Activated naive CD8-positive, alpha-beta T cell treated with anti-CD3 and anti-CD28 coated beads, Interleukin-2, amount 10 ng/mL, durations not matched to agents 7 days and 5 days (primary cell): ENCODE measurements around the gene OR2T3. TPM values are rescaled to one million over a fixed set of nuclear protein-coding genes. Genes with fewer than 3 reads are reported as not detected.
"Not testable (repeated sequence)": the region's sequence is repeated elsewhere in the genome, so short reads cannot be mapped to it uniquely, and the experiment has no call there.

Experiments
- ATAC-seq: fragments of 150-1000 bp; cut with Tn5 transposase; one replicate; pipeline ENCODE4 v1.10.0; 2021; ENCODE audit warnings: low read depth, moderate library complexity
- POLR2A ChIA-PET: fragments of 350-600 bp; sonication (Branson Sonifier 250); formaldehyde crosslinking; loops from one replicate; lab custom pipeline; 2021; ENCODE audit warnings: antibody characterized with exemption; lab: Charles Lee
- DNase-seq: peaks from one replicate; pipeline ENCODE4 v3.0.0; 2021
- H3K27ac Mint-ChIP-seq: one replicate; pipeline ENCODE4 v1.8.0; 2022; ENCODE audit warnings: mild to moderate bottlenecking, mixed read lengths
- H3K27me3 Mint-ChIP-seq: one replicate; pipeline ENCODE4 v1.8.0; 2022; ENCODE audit warnings: mild to moderate bottlenecking, moderate library complexity, mixed read lengths
- H3K36me3 Mint-ChIP-seq: one replicate; pipeline ENCODE4 v1.8.0; 2021; ENCODE audit warnings: mild to moderate bottlenecking, mixed read lengths
- H3K4me1 Mint-ChIP-seq: one replicate; pipeline ENCODE4 v1.8.0; 2021; ENCODE audit warnings: mixed read lengths
- H3K4me3 Mint-ChIP-seq: one replicate; pipeline ENCODE4 v1.8.0; 2022; ENCODE audit warnings: mild to moderate bottlenecking, moderate library complexity, mixed read lengths
- H3K9me3 Mint-ChIP-seq: one replicate; pipeline ENCODE4 v1.8.0; 2021; ENCODE audit warnings: mixed read lengths
- total RNA-seq, 2 experiments: library from RNA; stranded (reverse); gene quantifications; one replicate each; pipeline ENCODE4 v1.2.3, GENCODE V29; 2021

OR2T3 gene, protein sequence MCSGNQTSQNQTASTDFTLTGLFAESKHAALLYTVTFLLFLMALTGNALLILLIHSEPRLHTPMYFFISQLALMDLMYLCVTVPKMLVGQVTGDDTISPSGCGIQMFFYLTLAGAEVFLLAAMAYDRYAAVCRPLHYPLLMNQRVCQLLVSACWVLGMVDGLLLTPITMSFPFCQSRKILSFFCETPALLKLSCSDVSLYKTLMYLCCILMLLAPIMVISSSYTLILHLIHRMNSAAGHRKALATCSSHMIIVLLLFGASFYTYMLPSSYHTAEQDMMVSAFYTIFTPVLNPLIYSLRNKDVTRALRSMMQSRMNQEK
- not detected for total RNA-seq

DNA sequence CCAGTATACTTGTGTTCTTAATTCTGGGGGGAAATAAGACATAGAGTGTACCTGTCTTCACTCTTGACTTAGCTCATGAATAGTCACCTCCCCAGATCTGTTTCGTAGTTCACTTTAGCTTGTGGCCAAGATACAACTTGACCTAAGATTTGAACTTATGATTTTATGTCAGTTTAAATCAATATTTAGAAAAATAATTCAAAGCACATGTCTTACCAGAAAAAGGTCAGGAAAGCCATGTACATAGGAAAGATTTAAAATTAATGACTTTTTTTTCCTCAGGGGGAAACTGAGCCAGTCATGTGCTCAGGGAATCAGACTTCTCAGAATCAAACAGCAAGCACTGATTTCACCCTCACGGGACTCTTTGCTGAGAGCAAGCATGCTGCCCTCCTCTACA is at the start of gene OR2T3:
Gene OR2T3 (plus strand): TSS at position 301 of the 400 bp plus-strand sequence. CDS start 0 bp downstream, at position 301.
- H3K27ac Mint-ChIP-seq, H3K27me3 Mint-ChIP-seq, ATAC-seq, H3K4me1 Mint-ChIP-seq, H3K9me3 Mint-ChIP-seq, DNase-seq, POLR2A ChIA-PET, H3K4me3 Mint-ChIP-seq, H3K36me3 Mint-ChIP-seq: not testable (repeated sequence)

DNA sequence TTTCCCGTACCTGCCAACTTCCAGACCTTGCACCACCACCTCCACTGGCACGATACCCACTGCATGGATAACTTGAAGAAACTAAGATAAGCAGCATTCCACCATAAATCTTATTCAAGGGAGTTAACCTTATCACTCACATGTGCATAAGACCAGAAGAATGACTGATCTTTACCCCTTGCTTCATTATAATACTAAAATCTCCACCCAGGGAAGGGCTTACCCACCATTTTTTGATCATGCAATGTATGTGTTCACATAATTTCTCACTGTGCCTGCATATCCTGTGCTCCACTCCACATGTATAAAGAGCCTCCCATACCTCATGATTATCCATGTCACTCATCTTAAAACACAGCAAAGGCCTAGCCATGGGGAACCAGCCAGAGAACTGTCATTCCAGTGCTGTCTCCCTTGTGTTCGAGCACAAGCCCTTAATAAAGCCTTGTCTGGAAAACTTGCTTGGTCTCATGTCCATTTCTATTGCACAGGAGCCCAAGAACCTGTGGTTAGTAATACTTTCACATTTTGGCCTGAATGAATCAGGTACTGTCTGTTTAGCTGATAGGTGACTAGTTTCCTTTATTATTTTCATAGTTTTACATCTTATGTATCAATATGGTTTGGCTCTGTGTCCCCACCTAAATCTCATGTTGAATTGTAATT is 45.5 kb upstream of the OR2T3 start:
- DNase-seq, H3K36me3 Mint-ChIP-seq, H3K27me3 Mint-ChIP-seq, H3K4me3 Mint-ChIP-seq, ATAC-seq, H3K9me3 Mint-ChIP-seq, H3K4me1 Mint-ChIP-seq, POLR2A ChIA-PET, H3K27ac Mint-ChIP-seq: not testable (repeated sequence)

DNA sequence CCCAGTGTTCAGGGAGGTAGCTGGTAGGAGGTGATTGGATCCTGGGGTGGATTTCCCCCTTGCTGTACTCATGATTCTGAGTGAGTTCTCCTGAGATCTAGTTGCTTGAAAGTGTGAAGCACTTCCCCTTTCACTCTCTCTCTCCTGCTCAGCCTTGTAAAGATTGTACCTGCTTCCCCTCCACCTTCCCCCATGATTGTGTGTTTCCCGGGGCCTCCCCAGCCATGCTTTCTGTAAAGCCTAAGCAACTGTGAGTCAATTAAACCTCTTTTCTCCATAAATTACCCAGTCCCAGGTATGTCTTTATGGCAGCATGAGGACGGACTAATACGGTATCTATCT is 45.0 kb upstream of the OR2T3 start:
- H3K36me3 Mint-ChIP-seq, POLR2A ChIA-PET, H3K9me3 Mint-ChIP-seq, H3K4me3 Mint-ChIP-seq, H3K4me1 Mint-ChIP-seq, ATAC-seq, DNase-seq, H3K27ac Mint-ChIP-seq, H3K27me3 Mint-ChIP-seq: not testable (repeated sequence)

DNA sequence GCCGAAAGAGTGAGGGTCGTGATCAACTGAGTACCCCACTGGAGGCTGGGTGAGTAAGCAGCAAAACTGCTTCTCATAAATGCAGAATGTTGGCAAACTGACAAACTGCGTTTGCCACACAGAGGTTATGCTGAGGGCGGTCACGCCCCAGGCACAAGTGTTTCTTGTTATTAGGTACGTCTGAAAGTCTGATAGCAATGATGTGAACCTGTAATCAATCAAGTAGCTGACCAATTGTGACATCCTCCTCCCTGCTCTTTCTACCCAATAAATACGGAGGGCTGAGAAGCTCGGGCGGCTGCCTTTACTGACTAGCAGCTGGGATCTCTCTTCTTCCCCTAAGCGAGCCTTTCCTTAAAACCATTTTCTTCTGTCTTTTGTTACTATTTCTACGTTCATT is 41.5 kb upstream of the OR2T3 start:
- H3K27ac Mint-ChIP-seq, ATAC-seq, POLR2A ChIA-PET, DNase-seq, H3K9me3 Mint-ChIP-seq, H3K36me3 Mint-ChIP-seq, H3K27me3 Mint-ChIP-seq, H3K4me1 Mint-ChIP-seq, H3K4me3 Mint-ChIP-seq: not testable (repeated sequence)

DNA sequence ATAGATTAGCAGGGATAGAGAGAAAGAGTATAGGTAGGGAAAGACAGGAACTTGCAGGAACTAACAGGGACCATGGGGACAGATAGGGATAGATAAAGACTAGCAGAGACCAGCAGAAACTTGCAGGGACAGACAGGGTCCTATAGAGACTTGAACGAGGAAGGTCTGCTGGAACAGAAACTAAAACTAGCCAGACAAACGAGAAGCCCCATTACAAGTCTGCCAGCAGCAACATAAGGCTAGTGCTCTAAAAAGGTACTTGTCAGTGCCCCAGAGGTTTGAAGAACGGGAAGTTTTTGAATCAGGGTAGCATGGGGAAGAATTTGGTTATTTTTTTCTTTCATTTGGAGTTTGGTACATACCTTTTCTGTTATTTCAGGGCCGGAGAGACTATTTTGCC is 41.0 kb upstream of the OR2T3 start:
- H3K27me3 Mint-ChIP-seq, POLR2A ChIA-PET, H3K27ac Mint-ChIP-seq, DNase-seq, H3K4me1 Mint-ChIP-seq, ATAC-seq, H3K9me3 Mint-ChIP-seq, H3K4me3 Mint-ChIP-seq, H3K36me3 Mint-ChIP-seq: not testable (repeated sequence)

DNA sequence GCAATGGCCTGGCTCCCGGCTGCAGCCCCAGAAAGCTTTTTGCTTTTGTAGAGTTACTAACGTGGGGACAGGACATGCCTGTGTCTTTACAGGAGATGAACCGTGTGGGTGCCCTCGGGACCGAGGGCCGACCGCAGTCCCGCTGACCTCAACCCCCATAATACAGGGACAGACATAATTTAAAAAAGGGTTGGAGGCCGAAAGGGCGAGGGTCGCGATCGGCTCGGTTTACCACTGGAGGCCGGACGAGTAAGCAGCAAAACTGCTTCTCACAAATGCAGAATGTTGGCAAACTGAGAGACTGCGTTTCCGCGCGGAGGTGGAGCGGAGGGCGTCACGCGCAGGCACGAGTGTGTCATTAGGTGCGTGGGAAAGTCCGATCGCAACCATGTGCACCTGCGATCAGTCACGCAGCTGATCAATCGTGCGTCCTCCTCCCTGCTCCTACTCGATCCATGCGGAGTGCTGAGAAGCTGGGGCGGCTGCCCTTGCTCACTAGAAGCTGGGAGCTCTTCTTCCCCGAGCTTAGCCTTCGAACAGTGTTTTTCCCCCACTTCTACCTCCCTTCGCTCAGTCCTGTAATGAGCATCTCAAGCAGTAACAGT is 39.2 kb upstream of the OR2T3 start:
- POLR2A ChIA-PET, H3K27me3 Mint-ChIP-seq, H3K27ac Mint-ChIP-seq, H3K4me1 Mint-ChIP-seq, H3K9me3 Mint-ChIP-seq, DNase-seq, H3K36me3 Mint-ChIP-seq, H3K4me3 Mint-ChIP-seq, ATAC-seq: not testable (repeated sequence)

DNA sequence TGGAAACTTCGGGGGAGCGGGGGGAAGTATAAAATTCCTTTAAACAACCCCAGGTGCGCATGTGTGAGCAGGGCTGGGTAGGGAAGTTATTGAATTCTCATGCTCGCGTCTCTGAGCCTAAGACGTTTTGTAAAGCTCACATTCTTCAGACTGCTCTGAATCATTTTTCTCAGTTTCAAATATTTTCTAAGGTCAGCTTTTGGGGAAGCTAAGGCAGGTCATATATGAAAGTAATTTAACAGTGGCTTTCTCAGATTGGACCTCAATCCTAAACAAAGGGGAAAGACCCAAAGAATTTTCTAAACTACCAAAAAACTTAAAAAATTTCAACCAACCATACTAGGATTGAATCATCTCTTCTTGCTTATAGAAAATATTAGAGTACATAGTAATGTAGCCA is 38.2 kb upstream of the OR2T3 start:
- POLR2A ChIA-PET, DNase-seq, H3K4me1 Mint-ChIP-seq, H3K36me3 Mint-ChIP-seq, H3K4me3 Mint-ChIP-seq, H3K27me3 Mint-ChIP-seq, H3K27ac Mint-ChIP-seq, H3K9me3 Mint-ChIP-seq, ATAC-seq: not testable (repeated sequence)

DNA sequence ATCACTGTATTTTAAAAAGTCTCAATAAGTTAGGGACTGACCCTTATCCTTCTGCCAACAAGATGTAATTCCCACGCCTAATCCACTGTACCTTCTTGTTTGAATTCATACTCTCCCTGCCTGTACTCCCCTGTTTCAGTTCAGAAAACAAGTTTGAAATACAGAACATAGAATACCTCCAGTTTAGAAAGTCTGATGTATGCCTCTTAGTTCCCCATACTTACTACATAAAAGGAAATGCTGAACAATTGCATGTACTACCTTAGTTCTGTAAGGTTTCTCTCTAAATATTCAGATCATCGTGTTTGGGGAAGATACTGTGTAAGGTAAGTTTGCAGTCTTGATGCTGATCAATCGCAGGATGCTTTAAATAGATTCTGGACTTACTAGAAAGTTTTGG is 36.8 kb upstream of the OR2T3 start:
- H3K27ac Mint-ChIP-seq, DNase-seq, H3K4me1 Mint-ChIP-seq, H3K9me3 Mint-ChIP-seq, H3K36me3 Mint-ChIP-seq, H3K4me3 Mint-ChIP-seq, H3K27me3 Mint-ChIP-seq, ATAC-seq, POLR2A ChIA-PET: not testable (repeated sequence)

DNA sequence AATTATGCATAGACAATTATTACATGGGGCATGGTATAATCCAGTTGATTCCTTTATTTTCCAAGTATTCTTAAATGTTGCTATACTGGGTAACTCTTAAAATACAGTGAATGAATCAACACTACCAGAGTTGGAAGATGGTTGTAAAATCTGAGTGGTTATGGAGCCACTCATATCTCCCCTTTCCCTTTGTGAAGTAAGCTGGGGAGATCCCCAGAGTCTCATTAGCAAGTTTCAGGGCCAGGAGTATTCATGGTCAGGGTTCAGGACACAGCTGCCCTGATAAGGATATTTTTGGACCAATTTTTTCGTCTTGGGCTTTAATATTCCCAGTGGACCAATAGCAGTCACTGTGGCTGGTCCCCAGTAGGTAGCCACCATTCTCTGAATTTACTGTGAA is 34.5 kb upstream of the OR2T3 start:
- ATAC-seq, H3K9me3 Mint-ChIP-seq, POLR2A ChIA-PET, DNase-seq, H3K4me3 Mint-ChIP-seq, H3K4me1 Mint-ChIP-seq, H3K36me3 Mint-ChIP-seq, H3K27me3 Mint-ChIP-seq, H3K27ac Mint-ChIP-seq: not testable (repeated sequence)

DNA sequence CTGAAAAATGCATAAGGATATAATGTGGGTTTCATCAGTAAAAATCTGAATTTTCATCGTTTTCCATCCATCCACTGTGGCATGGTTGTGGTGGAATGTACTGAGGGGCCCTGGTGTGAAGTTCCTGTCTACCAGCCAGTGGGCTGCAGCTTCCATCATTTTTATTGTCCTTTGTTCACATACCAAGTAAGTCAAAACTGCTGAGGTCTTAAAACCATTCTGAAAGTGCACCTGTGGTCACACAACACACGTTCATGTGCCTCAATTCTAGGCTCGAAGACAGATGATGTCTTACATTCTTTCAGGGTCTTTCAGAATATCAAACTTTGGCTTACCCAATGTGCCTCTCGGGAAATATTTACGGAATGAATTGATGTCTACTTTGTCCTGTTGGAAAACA is 33.9 kb upstream of the OR2T3 start:
- ATAC-seq, H3K9me3 Mint-ChIP-seq, H3K4me3 Mint-ChIP-seq, H3K27me3 Mint-ChIP-seq, POLR2A ChIA-PET, H3K36me3 Mint-ChIP-seq, DNase-seq, H3K27ac Mint-ChIP-seq, H3K4me1 Mint-ChIP-seq: not testable (repeated sequence)

DNA sequence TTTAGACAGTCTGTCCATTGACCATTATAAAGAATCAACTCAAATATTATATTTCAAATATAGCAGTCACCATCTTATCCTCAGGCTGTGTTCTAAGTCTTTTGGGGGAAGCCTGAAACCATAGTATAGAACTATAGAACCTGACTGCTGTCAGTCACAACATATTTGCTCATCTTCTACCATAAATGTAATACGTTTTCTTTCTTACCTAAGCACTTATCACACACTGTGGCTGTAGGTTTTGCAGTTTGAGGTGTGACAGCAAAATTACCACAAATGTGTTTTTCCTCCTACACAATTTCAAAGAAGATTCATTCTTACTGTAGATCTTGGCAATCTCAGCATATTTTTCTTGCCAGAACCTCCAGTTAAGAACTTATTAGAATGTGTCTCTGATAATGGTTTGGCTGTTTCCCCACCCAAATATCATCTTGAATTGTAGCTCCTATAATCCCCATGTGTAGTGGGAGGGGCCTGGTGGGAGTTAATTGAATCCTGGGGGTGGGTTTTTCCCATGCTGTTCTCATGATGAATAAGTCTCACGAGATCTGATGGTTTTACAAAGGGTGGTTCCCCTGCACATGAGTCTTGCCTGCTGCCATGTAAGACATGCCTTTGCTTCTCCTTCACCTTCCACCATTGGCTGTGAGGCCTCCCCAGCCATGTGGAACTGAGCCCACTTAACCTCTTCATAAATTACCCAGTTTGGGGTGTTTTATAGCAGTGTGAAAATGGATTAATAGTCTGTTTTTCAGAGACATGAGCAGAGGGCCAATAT is 30.5 kb upstream of the OR2T3 start:
- H3K36me3 Mint-ChIP-seq, H3K9me3 Mint-ChIP-seq, H3K27me3 Mint-ChIP-seq, H3K4me3 Mint-ChIP-seq, ATAC-seq, H3K4me1 Mint-ChIP-seq, DNase-seq, H3K27ac Mint-ChIP-seq, POLR2A ChIA-PET: not testable (repeated sequence)

DNA sequence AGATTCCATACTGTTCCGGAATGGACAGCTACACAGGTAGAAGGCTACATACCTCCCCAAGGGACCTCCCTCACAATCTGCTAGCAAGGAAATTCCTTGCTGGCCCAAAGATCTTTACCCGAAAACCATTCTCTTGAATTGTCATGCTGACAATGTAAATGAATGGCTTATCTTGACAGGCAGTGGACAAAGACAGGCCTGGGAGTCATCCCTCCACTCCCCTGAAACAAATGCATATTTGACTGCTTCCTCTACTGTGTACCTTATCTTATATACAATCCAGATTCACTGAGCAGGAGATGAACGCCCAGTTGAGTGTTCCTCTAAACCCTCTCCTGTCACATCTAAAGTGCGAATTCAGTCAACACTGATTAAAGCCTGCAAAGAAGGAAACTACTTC is 28.5 kb upstream of the OR2T3 start:
- H3K36me3 Mint-ChIP-seq: not testable (repeated sequence)

DNA sequence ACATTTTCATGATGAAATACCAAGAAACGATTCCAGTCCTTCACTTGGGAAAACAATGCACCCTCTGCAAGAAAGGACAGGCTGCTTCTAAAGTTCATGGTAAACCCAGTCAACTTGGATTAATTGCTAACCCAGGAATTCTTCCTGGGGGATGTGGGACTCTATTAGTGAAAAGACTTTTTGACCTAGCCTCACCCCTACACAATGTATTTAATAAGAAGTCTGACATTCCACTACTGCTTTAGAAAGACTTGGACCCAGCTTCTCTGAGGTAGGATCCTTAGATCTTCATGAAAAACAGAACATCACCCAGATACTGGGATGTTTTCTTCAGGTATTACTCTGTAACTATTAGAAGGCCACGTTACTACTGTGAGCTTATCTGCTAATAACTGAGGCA is 27.8 kb upstream of the OR2T3 start, which contains the start of gene OR2T2:
Gene OR2T2 (plus strand): TSS at position 239 of the 400 bp plus-strand sequence. CDS start 7,161 bp downstream, outside the sequence.
- H3K4me1 Mint-ChIP-seq, H3K27ac Mint-ChIP-seq, H3K36me3 Mint-ChIP-seq, ATAC-seq, H3K4me3 Mint-ChIP-seq, DNase-seq, POLR2A ChIA-PET, H3K9me3 Mint-ChIP-seq, H3K27me3 Mint-ChIP-seq: not testable (repeated sequence)

More for the DNA sequence above, 28.5 kb upstream of the OR2T3 start:
- ATAC-seq, H3K4me3 Mint-ChIP-seq, DNase-seq, H3K27ac Mint-ChIP-seq, H3K4me1 Mint-ChIP-seq, POLR2A ChIA-PET, H3K27me3 Mint-ChIP-seq, H3K9me3 Mint-ChIP-seq: not testable (repeated sequence)
